ENCODE results near the gene CISD2.
"Not testable (repeated sequence)": the region's sequence is repeated elsewhere in the genome, so short reads cannot be mapped to it uniquely, and the experiment has no call there.

Gene CISD2

DNA sequence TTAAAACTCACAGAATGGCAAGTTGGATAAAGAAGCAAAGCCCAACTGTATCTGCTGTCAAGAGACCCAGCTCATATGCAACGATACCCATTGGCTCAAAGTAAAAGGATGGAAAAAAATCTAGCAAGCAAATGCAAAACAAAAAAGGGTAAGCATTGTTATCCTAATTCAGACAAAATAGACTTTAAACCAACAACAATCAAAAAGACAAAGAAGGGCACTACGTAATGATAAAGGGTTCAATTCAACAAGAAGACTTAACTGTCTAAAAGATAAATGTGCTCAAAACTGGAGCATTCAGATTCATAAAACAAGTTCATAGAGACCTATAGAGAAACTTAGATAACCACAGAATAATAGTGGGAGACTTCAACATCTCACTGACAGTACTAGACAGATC is 69.3 kb downstream of the CISD2 start:
- not testable (repeated sequence) for DNase-seq
